ENCODE data around the gene FRY.
"Not testable (repeated sequence)": the region's sequence is repeated elsewhere in the genome, so short reads cannot be mapped to it uniquely, and the experiment has no call there.

Gene FRY

GRCh38 chr13:32057325-32057724 is 25.8 kb downstream of the FRY start:
- H3K27ac Mint-ChIP-seq, H3K4me3 Mint-ChIP-seq, H3K36me3 Mint-ChIP-seq, H3K9me3 Mint-ChIP-seq, DNase-seq, CTCF ChIA-PET, H3K27me3 Mint-ChIP-seq: not testable (repeated sequence)
- H3K4me1 Mint-ChIP-seq: peaks cover 14% of the 10 kb centered on the region

- Mint-ChIP-seq H3K9me3 (no peaks in the 10 kb centered on the region), H3K36me3 (no peaks in the 10 kb centered on the region), H3K27me3 (no peaks in the 10 kb centered on the region), H3K4me3 (no peak overlapping the region), H3K4me1 (peaks cover 2% of the 10 kb centered on the region), H3K27ac (no peak overlapping the region)
- no peak for DNase-seq
- CTCF ChIA-PET: no interaction called here
Observed at GRCh38 chr13:32059511-32059984, 28.0 kb downstream of the FRY start.

DNA sequence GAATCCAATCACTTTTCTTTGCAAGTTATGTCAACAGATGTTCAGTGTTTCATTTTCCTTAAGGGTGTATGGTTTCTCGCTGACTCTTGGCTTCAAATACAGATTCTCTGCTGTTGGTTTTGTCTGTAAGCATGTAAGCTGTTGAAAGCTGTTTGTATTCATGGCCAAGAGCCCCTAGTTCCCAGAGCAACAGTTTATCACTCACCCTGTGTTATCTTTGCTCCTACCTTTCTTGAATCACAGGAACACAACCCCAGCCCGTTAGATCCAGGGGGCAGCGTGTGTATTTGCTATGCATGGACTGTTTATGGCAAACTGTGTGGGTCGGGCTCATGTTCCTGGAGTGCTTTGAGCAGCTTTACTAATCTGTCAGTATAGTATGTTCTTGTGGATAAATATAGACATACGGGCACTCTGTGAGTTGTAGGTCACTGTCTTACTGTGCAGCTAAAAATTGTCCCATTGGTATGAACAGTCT is 28.9 kb downstream of the FRY start:
- H3K27me3 Mint-ChIP-seq: no peaks in the 10 kb centered on the region
- no peak for DNase-seq
- no peak overlapping the region for H3K4me3 Mint-ChIP-seq
- no peaks in the 10 kb centered on the region for H3K36me3 Mint-ChIP-seq
- peaks cover under 1% of the 10 kb centered on the region for H3K4me1 Mint-ChIP-seq
- H3K9me3 Mint-ChIP-seq: no peaks in the 10 kb centered on the region
- CTCF ChIA-PET: no interaction called here
- no peak overlapping the region for H3K27ac Mint-ChIP-seq

DNA sequence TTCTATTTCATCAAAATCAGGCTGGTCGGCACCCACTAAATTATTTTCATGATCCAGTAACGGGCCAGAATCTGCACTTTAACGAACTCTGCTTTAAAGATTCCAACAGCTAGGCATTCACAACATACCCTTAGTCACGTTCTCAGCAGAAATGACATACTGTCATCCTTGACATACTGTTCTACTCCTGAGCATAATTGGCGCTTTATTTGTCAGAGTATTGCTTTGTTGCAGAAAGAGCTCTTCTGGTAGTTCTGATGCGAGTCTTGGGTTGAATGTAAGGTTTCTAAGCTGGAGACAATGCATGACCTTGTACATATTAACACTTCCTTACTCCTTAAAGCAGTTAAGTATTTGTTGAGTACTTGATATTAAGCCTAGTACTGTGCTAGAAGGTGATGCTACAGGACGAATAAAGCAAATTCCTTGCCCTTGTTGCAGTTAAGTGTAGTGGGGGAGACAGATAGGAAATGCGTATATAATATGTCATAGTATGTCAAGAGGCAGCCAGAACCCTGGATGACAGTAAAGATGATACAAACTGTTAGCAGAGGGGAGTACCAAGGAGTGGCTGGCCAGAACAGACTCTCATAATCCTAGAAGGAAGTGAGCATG is 32.2 kb downstream of the FRY start:
- Mint-ChIP-seq H3K27ac (no peak overlapping the region), H3K4me1 (no peaks in the 10 kb centered on the region), H3K9me3 (no peaks in the 10 kb centered on the region), H3K36me3 (no peaks in the 10 kb centered on the region), H3K27me3 (no peaks in the 10 kb centered on the region), H3K4me3 (no peak overlapping the region)
- CTCF ChIA-PET: no interaction called here
- no peak for DNase-seq

DNA sequence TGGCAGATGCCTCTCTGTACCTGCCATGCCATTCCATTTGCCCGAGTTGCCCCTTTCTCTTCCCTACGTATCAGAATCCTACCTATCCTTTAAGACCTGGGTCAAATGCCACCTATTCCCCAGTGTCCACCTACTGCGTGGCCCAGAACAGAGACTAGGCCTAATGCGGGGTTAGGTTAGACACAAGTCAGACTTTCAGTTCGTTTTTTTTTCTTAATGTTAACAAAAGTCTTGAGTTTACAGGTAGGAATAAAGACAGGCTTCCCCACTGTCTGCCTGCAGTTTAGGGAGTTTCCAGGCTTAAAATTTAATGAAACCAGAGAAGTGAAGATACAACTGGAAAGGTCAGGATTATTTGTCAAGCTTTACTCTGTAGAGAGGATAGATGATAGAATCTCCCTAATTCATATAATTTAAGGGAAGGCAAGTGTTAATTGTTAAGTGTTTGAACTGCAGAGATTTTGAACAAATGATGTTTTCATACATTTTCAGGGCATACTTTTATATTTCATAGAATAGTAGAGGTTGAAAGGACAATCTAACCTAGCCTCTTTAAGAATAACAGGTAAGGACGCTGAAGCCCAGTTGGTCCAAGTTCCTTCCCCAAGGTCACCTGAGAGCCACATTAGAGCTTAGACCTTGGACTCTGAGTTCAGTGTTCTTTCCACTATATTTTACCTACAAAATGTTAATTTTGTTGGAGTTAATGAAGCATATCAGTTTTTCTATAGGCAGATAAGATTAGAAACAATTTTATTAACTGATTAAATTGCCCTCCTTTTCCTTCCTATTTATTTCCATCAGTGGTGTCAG is 35.8 kb downstream of the FRY start:
- H3K27ac Mint-ChIP-seq: no peak overlapping the region
- no peak overlapping the region for H3K4me3 Mint-ChIP-seq
- CTCF ChIA-PET: no interaction called here
- peaks cover 3% of the 10 kb centered on the region for H3K9me3 Mint-ChIP-seq
- H3K27me3 Mint-ChIP-seq: no peaks in the 10 kb centered on the region
- DNase-seq: no peak
- H3K4me1 Mint-ChIP-seq: no peaks in the 10 kb centered on the region
- H3K36me3 Mint-ChIP-seq: no peaks in the 10 kb centered on the region

- no peaks in the 10 kb centered on the region for H3K4me1 Mint-ChIP-seq
- no peaks in the 10 kb centered on the region for H3K36me3 Mint-ChIP-seq
- peaks cover 3% of the 10 kb centered on the region for H3K9me3 Mint-ChIP-seq
- no peaks in the 10 kb centered on the region for H3K27me3 Mint-ChIP-seq
- H3K4me3 Mint-ChIP-seq: no peak overlapping the region
- CTCF ChIA-PET: no interaction called here
- no peak for DNase-seq
- H3K27ac Mint-ChIP-seq: no peak overlapping the region
Observed at GRCh38 chr13:32068255-32068654, 36.7 kb downstream of the FRY start.

- peaks cover 3% of the 10 kb centered on the region for H3K9me3 Mint-ChIP-seq
- H3K4me3 Mint-ChIP-seq: no peak overlapping the region
- H3K27me3 Mint-ChIP-seq: peaks cover 4% of the 10 kb centered on the region
- CTCF ChIA-PET: no interaction called here
- H3K4me1 Mint-ChIP-seq: no peaks in the 10 kb centered on the region
- H3K36me3 Mint-ChIP-seq: no peaks in the 10 kb centered on the region
- H3K27ac Mint-ChIP-seq: no peak overlapping the region
- DNase-seq: no peak
Observed at GRCh38 chr13:32073180-32073864, 41.7 kb downstream of the FRY start.

- Mint-ChIP-seq H3K27ac (no peak overlapping the region), H3K4me1 (peaks cover 3% of the 10 kb centered on the region), H3K4me3 (no peak overlapping the region), H3K36me3 (no peaks in the 10 kb centered on the region), H3K9me3 (peaks cover under 1% of the 10 kb centered on the region), H3K27me3 (peaks cover 4% of the 10 kb centered on the region)
- CTCF ChIA-PET: interaction anchor here (1.3 kb wide), 1 partner anchor 13 kb away, joined by 3 read pairs; no protein-coding TSS in a partner anchor
- DNase-seq: no peak
Observed at GRCh38 chr13:32075170-32075851, 43.7 kb downstream of the FRY start.

DNA sequence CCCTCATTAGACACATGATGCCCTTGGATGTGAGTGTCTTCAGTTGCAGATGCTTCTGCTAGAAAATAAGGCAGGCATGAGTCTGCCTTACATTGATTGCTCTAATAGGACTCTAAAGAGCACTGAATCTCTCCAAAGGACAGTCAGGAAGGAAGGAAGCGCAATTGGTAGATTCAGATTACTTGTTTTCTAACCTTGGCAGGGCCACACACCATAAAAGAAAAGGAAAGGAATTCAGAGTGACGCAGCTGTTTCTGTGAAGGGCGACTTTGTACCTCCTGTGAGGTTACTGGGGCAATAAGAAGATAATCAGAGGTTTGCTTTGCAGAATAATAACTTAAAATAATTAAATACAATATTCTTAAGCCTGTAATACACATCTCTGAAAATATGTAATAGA is 48.0 kb downstream of the FRY start:
- CTCF ChIA-PET: no interaction called here
- H3K36me3 Mint-ChIP-seq: no peaks in the 10 kb centered on the region
- no peaks in the 10 kb centered on the region for H3K9me3 Mint-ChIP-seq

GRCh38 chr13:32080328-32080744 is 48.8 kb downstream of the FRY start:
- Mint-ChIP-seq H3K27me3 (no peaks in the 10 kb centered on the region), H3K9me3 (no peaks in the 10 kb centered on the region), H3K36me3 (no peaks in the 10 kb centered on the region), H3K4me1 (peaks cover 3% of the 10 kb centered on the region), H3K27ac (no peak overlapping the region), H3K4me3 (no peak overlapping the region)
- DNase-seq: no peak
- CTCF ChIA-PET: no interaction called here

More for the DNA sequence above, 48.0 kb downstream of the FRY start:
- Mint-ChIP-seq H3K27me3 (peaks cover 3% of the 10 kb centered on the region), H3K4me1 (peaks cover 3% of the 10 kb centered on the region), H3K27ac (no peak overlapping the region), H3K4me3 (no peak overlapping the region)
- DNase-seq: no peak

DNA sequence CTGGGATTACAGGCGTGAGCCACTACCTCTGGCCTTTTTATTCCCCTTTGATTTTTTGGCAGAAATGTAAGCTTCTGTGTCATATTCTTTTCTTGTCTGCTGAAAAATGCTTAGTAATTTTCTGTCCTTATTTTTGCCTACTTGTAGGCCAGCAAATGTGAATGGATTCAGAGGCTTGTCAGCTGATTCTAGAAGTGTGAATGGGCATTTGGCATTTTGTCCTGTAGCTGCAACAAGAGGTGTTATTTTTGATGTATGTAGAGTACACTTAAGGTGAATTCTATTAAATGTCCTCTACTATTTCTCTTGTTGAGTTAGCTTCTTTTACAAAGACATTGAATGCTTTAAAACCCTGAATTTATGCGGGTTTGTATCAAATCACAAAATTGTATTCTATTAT is 50.0 kb downstream of the FRY start:
- Mint-ChIP-seq H3K9me3 (no peaks in the 10 kb centered on the region), H3K36me3 (no peaks in the 10 kb centered on the region), H3K27me3 (no peaks in the 10 kb centered on the region), H3K4me3 (no peak overlapping the region), H3K27ac (no peak overlapping the region), H3K4me1 (peaks cover 3% of the 10 kb centered on the region)
- no peak for DNase-seq
- CTCF ChIA-PET: interaction anchor here (1.5 kb wide), 1 partner anchor 171 kb away, joined by 5 read pairs; no protein-coding TSS in a partner anchor

DNA sequence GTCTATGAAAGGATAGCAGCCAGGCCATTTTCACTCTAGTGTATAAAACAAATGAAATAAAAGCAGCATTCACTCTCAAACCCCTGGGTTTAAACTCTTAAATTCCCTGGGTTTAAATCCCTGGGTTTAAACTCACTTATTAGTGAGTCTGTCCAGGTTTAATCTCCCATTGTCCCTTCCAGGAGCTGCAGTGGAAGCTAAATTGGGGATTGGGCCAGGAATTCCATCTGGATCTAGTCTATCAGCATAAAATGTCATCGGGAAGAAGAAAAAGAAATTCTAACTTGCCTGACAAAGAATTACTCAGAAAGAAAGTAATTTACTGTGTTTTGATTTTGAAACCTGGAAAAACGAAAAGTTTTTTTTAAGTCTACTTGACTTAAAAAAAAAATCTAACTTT is 54.8 kb downstream of the FRY start:
- H3K27ac Mint-ChIP-seq: no peak overlapping the region
- no peaks in the 10 kb centered on the region for H3K36me3 Mint-ChIP-seq
- H3K9me3 Mint-ChIP-seq: no peaks in the 10 kb centered on the region
- no peak overlapping the region for H3K4me3 Mint-ChIP-seq
- H3K4me1 Mint-ChIP-seq: no peaks in the 10 kb centered on the region
- no peaks in the 10 kb centered on the region for H3K27me3 Mint-ChIP-seq
- CTCF ChIA-PET: no interaction called here
- DNase-seq: no peak

DNA sequence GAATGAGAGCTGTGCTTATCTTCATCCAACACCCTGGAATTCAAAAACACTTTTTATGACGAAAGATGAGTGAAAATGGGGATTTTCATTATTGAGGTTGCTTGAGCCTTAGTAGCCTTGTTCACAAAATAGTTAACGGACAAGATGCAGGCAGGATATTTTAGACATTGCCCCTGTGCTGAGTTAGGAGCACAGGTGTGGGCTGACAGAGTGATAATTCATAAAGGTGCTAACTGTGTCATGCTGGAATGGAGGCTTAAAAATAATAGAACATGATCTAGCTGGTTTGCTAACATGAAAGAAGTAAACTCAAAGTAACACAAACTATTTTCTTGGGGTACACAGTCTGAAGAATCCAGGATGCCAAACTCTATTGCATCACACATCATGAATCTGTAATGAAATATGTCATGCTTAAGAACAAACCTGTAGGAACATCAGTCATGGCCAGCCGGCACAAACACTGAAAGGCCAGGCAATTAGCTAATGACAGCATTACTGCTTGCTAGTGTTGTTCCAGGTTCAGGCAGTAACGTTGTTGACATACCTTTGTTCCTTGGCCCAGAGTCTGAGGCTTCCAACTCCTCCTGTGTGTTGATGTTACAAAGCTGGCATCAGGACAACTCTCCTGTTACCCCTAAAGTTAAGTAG is 55.3 kb downstream of the FRY start:
- Mint-ChIP-seq H3K36me3 (no peaks in the 10 kb centered on the region), H3K27ac (no peak overlapping the region), H3K4me1 (no peaks in the 10 kb centered on the region), H3K27me3 (no peaks in the 10 kb centered on the region), H3K4me3 (no peak overlapping the region), H3K9me3 (no peaks in the 10 kb centered on the region)
- CTCF ChIA-PET: no interaction called here
- DNase-seq: no peak

Data from activated naive CD4-positive, alpha-beta T cell treated with anti-CD3 and anti-CD28 coated beads, Interleukin-2, amount 10 ng/mL, durations not matched to agents 7 days and 5 days (primary cell).